Epidermal melanocyte (primary cell): ENCODE results near the gene PRRX1.

Experiments used
- DNase-seq: peaks from one replicate; pipeline ENCODE4 v3.0.0; 2011; ENCODE audit warnings: low spot score; ENCODE audit not compliant: insufficient read length

The PRRX1 gene

GRCh38 chr1:170720661-170721060, 56.7 kb downstream of the PRRX1 start:
- no peak for DNase-seq

GRCh38 chr1:170721621-170722020, 57.7 kb downstream of the PRRX1 start:
- no peak for DNase-seq

GRCh38 chr1:170723518-170723917, 59.6 kb downstream of the PRRX1 start:
- DNase-seq, result no peak

GRCh38 chr1:170725326-170725725, 61.4 kb downstream of the PRRX1 start:
- no peak for DNase-seq

GRCh38 chr1:170727963-170728362, 64.0 kb downstream of the PRRX1 start:
- DNase-seq, result no peak

- DNase-seq, result no peak
These were observed 65.5 kb downstream of the PRRX1 start for GRCh38 chr1:170729225-170730002.

GRCh38 chr1:170730014-170730413, 66.1 kb downstream of the PRRX1 start:
- DNase-seq, result no peak

GRCh38 chr1:170730438-170730837, 66.5 kb downstream of the PRRX1 start:
- DNase-seq, result no peak

- DNase-seq, result no peak
These were observed 67.8 kb downstream of the PRRX1 start for GRCh38 chr1:170731566-170732251.

GRCh38 chr1:170732252-170732588, 68.3 kb downstream of the PRRX1 start:
- DNase-seq, result no peak

GRCh38 chr1:170734412-170735175, 70.7 kb downstream of the PRRX1 start:
- no peak for DNase-seq

- no peak for DNase-seq
These were observed 71.7 kb downstream of the PRRX1 start for GRCh38 chr1:170735366-170736263.

- no peak for DNase-seq
These were observed 75.9 kb downstream of the PRRX1 start for GRCh38 chr1:170739803-170740202.

- DNase-seq, result no peak
These were observed 77.7 kb downstream of the PRRX1 start for GRCh38 chr1:170741678-170742077.

- no peak for DNase-seq
These were observed 78.7 kb downstream of the PRRX1 start for GRCh38 chr1:170742600-170742999.

- DNase-seq, result no peak
These were observed 79.2 kb downstream of the PRRX1 start for GRCh38 chr1:170743083-170743482.

- DNase-seq, result no peak
These were observed 85.6 kb downstream of the PRRX1 start for GRCh38 chr1:170749549-170749948.

GRCh38 chr1:170749959-170750358, 86.0 kb downstream of the PRRX1 start:
- DNase-seq, result no peak

- DNase-seq, result no peak
These were observed 91.9 kb downstream of the PRRX1 start for GRCh38 chr1:170755795-170756194.

GRCh38 chr1:170758992-170759391, 95.1 kb downstream of the PRRX1 start:
- no peak for DNase-seq

- DNase-seq, result no peak
These were observed 101.3 kb downstream of the PRRX1 start for GRCh38 chr1:170765279-170765678.
